Measurements from ENCODE around the gene EFHB. TPM values are rescaled to one million over a fixed set of nuclear protein-coding genes. Genes with fewer than 3 reads are reported as not detected.

EFHB gene
- total RNA-seq, 1 experiment from 2014 or later, result 1.5 TPM

- intact Hi-C loops (cut with micrococcal nuclease), result no loop called here
- ChIA-PET CTCF (no interaction called here), POLR2A (no interaction called here)
- TF ChIP-seq, protein P1, sequence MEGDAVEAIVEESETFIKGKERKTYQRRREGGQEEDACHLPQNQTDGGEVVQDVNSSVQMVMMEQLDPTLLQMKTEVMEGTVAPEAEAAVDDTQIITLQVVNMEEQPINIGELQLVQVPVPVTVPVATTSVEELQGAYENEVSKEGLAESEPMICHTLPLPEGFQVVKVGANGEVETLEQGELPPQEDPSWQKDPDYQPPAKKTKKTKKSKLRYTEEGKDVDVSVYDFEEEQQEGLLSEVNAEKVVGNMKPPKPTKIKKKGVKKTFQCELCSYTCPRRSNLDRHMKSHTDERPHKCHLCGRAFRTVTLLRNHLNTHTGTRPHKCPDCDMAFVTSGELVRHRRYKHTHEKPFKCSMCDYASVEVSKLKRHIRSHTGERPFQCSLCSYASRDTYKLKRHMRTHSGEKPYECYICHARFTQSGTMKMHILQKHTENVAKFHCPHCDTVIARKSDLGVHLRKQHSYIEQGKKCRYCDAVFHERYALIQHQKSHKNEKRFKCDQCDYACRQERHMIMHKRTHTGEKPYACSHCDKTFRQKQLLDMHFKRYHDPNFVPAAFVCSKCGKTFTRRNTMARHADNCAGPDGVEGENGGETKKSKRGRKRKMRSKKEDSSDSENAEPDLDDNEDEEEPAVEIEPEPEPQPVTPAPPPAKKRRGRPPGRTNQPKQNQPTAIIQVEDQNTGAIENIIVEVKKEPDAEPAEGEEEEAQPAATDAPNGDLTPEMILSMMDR (IDR thresholded peaks at IDR 0.05; ENCODE audit: unreplicated experiment), result no peak
- no peak overlapping the region for H3K27ac Mint-ChIP-seq (ENCODE audit: low read depth, unreplicated experiment)
- no peaks in the 10 kb centered on the region for H3K9me3 Mint-ChIP-seq (ENCODE audit: unreplicated experiment)
- H3K27me3 Mint-ChIP-seq (ENCODE audit: insufficient read depth, unreplicated experiment), result no peaks in the 10 kb centered on the region
- no peak overlapping the region for H3K4me3 Mint-ChIP-seq (ENCODE audit: unreplicated experiment)
- H3K36me3 Mint-ChIP-seq (ENCODE audit: insufficient read depth, unreplicated experiment), result peaks cover 20% of the 10 kb centered on the region
- BruUV-seq (replicated peaks), result no TSS peak
- H3K4me1 Mint-ChIP-seq (ENCODE audit: insufficient read depth, unreplicated experiment), result peaks cover 22% of the 10 kb centered on the region
- no peak for DNase-seq (ENCODE audit: unreplicated experiment)
Measured at GRCh38 chr3:19967812-19968211, 33.8 kb upstream of the EFHB start.

DNA sequence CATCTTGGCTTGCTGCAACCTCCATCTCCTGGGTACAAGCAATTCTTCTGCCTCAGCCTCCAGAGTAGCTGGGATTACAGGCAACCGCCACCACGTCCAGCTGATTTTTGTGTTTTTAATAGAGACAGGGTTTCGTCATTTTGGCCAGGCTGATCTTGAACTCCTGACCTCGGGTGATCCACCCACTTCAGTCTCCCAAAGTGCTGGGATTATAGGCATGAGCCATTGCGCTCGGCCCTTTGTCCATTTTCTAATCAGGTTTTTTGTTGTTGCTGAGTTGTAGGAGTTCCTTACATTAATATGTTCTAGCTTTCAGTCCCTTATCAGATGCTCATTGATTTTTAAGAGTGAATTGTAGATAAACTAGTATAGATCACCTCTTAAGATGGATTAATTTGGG lies 33.2 kb upstream of the EFHB start:
- ChIA-PET CTCF (no interaction called here), POLR2A (no interaction called here)
- Mint-ChIP-seq H3K27ac (ENCODE audit: low read depth, unreplicated experiment) (no peak overlapping the region), H3K4me3 (ENCODE audit: unreplicated experiment) (no peak overlapping the region), H3K27me3 (ENCODE audit: insufficient read depth, unreplicated experiment) (no peaks in the 10 kb centered on the region), H3K36me3 (ENCODE audit: insufficient read depth, unreplicated experiment) (peaks cover 26% of the 10 kb centered on the region), H3K4me1 (ENCODE audit: insufficient read depth, unreplicated experiment) (peaks cover 16% of the 10 kb centered on the region), H3K9me3 (ENCODE audit: unreplicated experiment) (no peaks in the 10 kb centered on the region)
- no peak for DNase-seq (ENCODE audit: unreplicated experiment)
- intact Hi-C loops (cut with micrococcal nuclease), result no loop called here
- BruUV-seq (replicated peaks), result no TSS peak
- TF ChIP-seq, protein P1 (IDR thresholded peaks at IDR 0.05; ENCODE audit: unreplicated experiment), result no peak

- H3K27ac Mint-ChIP-seq (ENCODE audit: low read depth, unreplicated experiment), result peak overlapping the region; percentile 8
- peaks cover 44% of the 10 kb centered on the region for H3K36me3 Mint-ChIP-seq (ENCODE audit: insufficient read depth, unreplicated experiment)
- intact Hi-C loops (cut with micrococcal nuclease), result no loop called here
- H3K9me3 Mint-ChIP-seq (ENCODE audit: unreplicated experiment), result no peaks in the 10 kb centered on the region
- BruUV-seq (replicated peaks), result no TSS peak
- TF ChIP-seq, protein P1 (IDR thresholded peaks at IDR 0.05; ENCODE audit: unreplicated experiment), result no peak
- no peak overlapping the region for H3K4me3 Mint-ChIP-seq (ENCODE audit: unreplicated experiment)
- peaks cover 18% of the 10 kb centered on the region for H3K4me1 Mint-ChIP-seq (ENCODE audit: insufficient read depth, unreplicated experiment)
- POLR2A ChIA-PET, result interaction anchor here (0.7 kb wide), 1 partner anchor 11 kb away, joined by 4 read pairs; no protein-coding TSS in a partner anchor
- no peak for DNase-seq (ENCODE audit: unreplicated experiment)
- CTCF ChIA-PET, result no interaction called here
- no peaks in the 10 kb centered on the region for H3K27me3 Mint-ChIP-seq (ENCODE audit: insufficient read depth, unreplicated experiment)
Measured at GRCh38 chr3:19961960-19962359, 27.9 kb upstream of the EFHB start.

DNA sequence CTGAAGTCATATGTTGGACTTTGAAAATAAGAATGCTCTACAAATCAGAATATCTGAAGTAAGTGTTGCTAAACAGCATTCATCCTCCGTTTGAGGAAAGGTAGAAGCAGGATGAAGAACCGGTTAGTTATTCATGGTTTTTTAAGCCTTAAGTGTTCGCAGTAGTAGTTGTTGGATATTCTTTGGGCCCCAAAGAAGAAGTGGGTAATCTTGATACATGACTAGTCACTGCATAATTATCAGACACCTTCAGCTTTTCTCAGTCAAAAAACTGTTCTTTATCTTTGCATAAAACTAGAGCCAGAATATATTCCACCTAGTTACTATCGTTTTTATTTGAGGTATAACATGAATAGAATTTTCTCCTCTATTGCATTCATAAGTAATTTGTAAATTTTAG lies 26.7 kb upstream of the EFHB start:
- POLR2A ChIA-PET, result no interaction called here
- no TSS peak for BruUV-seq (replicated peaks)

More for the DNA sequence above, 26.7 kb upstream of the EFHB start:
- H3K27ac Mint-ChIP-seq (ENCODE audit: low read depth, unreplicated experiment), result no peak overlapping the region
- no peaks in the 10 kb centered on the region for H3K27me3 Mint-ChIP-seq (ENCODE audit: insufficient read depth, unreplicated experiment)
- no peak for DNase-seq (ENCODE audit: unreplicated experiment)
- peaks cover 12% of the 10 kb centered on the region for H3K4me1 Mint-ChIP-seq (ENCODE audit: insufficient read depth, unreplicated experiment)
- peaks cover 54% of the 10 kb centered on the region for H3K36me3 Mint-ChIP-seq (ENCODE audit: insufficient read depth, unreplicated experiment)
- H3K9me3 Mint-ChIP-seq (ENCODE audit: unreplicated experiment), result no peaks in the 10 kb centered on the region
- intact Hi-C loops (cut with micrococcal nuclease), result no loop called here
- TF ChIP-seq, protein P1 (IDR thresholded peaks at IDR 0.05; ENCODE audit: unreplicated experiment), result no peak
- CTCF ChIA-PET, result no interaction called here
- H3K4me3 Mint-ChIP-seq (ENCODE audit: unreplicated experiment), result no peak overlapping the region
